Activated CD4-positive, alpha-beta T cell treated with anti-CD3 and anti-CD28 coated beads, Interleukin-2, Interleukin-4, amounts not matched to agents 100 ng/mL and 50 ng/mL, durations not matched to agents 16 hours and 8 hours (primary cell): Measurements from ENCODE around the gene CACNA1I.

ENCODE experiments used
- DNase-seq: peaks from one replicate; pipeline ENCODE4 v3.0.0-alpha.2; 2020; ENCODE audit warnings: low spot score

The CACNA1I gene

GRCh38 chr22:39598017-39598965, 27.7 kb downstream of the CACNA1I start:
- peak; percentile 74 for DNase-seq

GRCh38 chr22:39600491-39601179, 30.1 kb downstream of the CACNA1I start:
- no peak for DNase-seq

GRCh38 chr22:39601180-39601535, 30.6 kb downstream of the CACNA1I start:
- DNase-seq: no peak

GRCh38 chr22:39603345-39603744, 32.8 kb downstream of the CACNA1I start:
- no peak for DNase-seq

- DNase-seq: no peak
Observed at GRCh38 chr22:39610246-39610645, 39.7 kb downstream of the CACNA1I start.

GRCh38 chr22:39610766-39611165, 40.2 kb downstream of the CACNA1I start:
- no peak for DNase-seq

- DNase-seq: no peak
Observed at GRCh38 chr22:39611360-39611759, 40.8 kb downstream of the CACNA1I start.

GRCh38 chr22:39612811-39613548, 42.4 kb downstream of the CACNA1I start:
- DNase-seq: peak; percentile 22

GRCh38 chr22:39613549-39613921, 43.0 kb downstream of the CACNA1I start:
- DNase-seq: no peak

GRCh38 chr22:39614442-39614841, 43.9 kb downstream of the CACNA1I start:
- no peak for DNase-seq

- no peak for DNase-seq
Observed at GRCh38 chr22:39616051-39616450, 45.5 kb downstream of the CACNA1I start.

GRCh38 chr22:39616781-39617180, 46.2 kb downstream of the CACNA1I start:
- DNase-seq: no peak

- DNase-seq: no peak
Observed at GRCh38 chr22:39617342-39617741, 46.8 kb downstream of the CACNA1I start.

GRCh38 chr22:39617970-39618757, 47.6 kb downstream of the CACNA1I start:
- no peak for DNase-seq

- DNase-seq: no peak
Observed at GRCh38 chr22:39618996-39619530, 48.5 kb downstream of the CACNA1I start.

GRCh38 chr22:39620924-39621690, 50.6 kb downstream of the CACNA1I start:
- no peak for DNase-seq

GRCh38 chr22:39621826-39622225, 51.3 kb downstream of the CACNA1I start:
- DNase-seq: no peak

GRCh38 chr22:39622881-39623367, 52.4 kb downstream of the CACNA1I start:
- peak; percentile 52 for DNase-seq

GRCh38 chr22:39623603-39624500, 53.3 kb downstream of the CACNA1I start:
- DNase-seq: no peak

- no peak for DNase-seq
Observed at GRCh38 chr22:39624501-39624821, 53.9 kb downstream of the CACNA1I start.
